Epidermal melanocyte (primary cell): Measurements from ENCODE around the gene KCNQ1.

Source experiments
- DNase-seq: peaks from one replicate; pipeline ENCODE4 v3.0.0; 2011; ENCODE audit warnings: low spot score; ENCODE audit not compliant: insufficient read length

Gene KCNQ1

DNA sequence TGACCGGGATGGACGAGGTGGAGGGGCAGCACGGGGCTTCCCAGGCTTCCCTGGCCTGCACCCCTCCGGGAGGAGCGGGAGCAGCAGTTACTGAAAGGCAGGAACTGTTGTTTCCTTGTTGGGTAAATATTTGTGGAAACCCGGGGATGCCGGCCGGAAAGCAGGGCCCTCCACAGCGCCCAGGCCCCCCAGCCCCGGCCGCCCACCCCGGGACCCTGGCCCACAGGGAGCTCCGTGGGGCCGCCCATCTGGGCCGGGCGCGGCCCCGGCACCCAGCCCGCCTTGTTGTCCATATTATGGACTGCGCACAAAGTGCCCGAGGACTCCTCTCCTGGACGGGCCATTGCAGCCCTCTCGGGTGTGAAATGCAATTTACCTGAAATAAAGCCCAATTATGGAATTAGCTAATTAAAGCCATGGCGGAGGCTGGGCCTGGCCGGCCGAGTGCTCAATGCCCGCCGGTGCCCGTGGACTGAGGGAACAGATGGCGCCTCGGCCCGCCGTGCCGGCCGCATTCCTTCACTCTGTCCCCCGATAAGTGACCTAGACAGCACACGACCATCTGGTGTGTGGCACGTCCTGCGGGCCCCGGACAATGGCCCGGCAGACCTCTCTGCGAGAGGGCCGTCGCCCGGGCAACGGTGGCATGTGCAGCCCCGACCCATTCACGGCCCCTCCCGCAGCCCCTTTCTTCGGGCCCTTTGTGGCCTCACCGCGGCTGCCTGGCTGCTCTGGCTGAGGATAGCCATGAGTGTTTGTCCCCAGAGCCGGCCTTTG, 405.4 kb downstream of the KCNQ1 start:
- no peak for DNase-seq

DNA sequence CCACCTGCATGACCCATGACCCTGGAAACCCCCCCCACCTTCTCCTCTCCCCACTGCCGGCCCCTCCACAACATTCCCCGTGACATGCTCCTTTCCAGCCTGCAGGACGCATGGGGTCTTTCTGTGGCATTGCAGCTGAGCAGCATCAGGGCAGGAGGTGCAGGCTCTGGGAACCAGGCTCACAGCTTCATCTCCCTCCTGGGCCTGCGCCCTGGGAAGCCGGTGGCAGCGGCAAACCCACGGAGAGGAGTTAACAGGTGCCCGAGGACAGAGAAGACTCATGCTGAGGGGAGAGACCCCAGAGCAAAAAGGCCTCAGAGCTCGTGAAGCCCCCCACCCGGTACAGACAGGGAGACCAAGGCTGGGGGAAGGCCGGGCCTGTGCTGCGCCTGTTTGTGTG, 408.6 kb downstream of the KCNQ1 start:
- DNase-seq: no peak

DNA sequence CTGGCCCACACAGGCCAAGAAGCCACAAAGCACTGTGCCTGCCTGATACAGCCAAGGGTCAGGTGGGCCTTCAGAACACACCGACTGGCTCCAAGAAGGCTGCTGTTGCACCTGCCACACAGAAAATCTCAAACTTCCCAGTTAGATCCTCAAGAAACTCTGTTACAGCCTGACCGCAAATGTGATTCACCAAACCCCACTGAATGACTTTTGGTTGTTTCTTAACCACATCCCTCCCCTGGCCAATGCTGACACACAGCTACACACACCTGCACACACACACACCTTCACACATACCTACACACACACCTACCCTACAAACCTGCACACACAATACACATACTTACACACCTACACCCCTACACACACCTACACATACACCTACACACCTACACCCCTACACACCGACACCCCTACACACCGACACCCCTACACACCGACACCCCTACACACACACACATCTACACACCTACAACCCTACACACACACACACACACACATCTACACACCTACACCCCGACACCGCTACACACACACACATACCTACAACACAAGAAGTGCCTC, 409.3 kb downstream of the KCNQ1 start:
- DNase-seq: no peak

DNA sequence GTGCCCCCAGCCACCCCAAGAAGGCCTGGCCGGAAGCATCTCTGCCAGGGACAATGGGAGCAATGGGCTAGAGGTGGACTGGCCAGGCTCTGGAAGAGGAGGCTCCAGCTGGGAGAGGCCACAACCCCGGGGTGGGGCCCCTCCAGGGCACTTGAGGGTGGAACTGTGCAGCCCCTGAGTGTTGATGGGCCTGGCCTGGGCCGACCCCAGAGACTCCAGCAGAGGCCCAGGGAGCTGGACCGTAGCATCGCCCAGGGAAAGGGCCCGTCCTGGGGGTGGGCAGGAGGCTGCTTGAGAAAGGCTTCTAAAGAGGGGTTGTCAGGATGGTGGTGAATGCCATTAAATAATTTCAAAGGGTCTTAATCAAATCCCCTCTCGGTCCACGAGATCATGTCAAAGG, 410.4 kb downstream of the KCNQ1 start:
- DNase-seq: no peak

DNA sequence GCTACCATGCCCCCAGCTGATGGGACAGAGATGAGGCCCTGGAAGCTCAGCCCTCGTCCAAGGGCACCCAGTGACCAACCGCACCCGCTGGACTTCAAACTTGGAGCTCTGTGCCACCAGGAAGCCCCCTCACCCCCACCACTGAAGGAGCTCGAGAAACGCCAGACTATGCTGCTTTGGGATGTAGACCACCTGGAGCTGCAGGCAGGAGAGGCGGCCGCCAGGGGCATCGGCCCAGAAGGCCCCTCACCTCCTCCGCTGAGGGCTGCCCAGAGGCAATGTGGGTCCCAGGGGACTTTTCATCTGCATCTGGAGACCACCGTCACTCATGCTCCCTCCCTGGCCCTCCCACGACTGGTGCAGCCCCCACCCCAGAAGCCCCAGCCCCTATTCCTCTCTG, 412.5 kb downstream of the KCNQ1 start:
- DNase-seq: no peak

DNA sequence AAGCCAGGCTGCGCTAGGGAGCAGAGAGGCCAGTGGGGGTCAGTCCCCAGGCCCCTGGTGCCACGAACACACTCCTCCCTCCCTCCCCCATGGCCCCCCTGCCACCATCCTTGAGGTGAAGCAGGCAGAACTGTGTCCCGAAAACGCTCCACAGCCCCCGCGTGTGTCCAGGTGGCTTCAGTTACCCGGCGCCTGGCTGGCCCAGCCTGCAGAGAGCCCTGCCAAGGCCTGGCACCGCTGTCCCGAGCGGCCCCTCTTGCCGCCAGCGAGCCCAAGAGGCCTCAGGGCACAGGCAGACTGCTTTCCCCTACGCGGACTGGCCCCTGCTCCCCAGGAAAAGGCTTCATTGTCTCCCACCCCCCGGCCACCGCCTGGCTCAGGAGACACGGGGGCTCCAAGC, 413.1 kb downstream of the KCNQ1 start:
- no peak for DNase-seq

DNA sequence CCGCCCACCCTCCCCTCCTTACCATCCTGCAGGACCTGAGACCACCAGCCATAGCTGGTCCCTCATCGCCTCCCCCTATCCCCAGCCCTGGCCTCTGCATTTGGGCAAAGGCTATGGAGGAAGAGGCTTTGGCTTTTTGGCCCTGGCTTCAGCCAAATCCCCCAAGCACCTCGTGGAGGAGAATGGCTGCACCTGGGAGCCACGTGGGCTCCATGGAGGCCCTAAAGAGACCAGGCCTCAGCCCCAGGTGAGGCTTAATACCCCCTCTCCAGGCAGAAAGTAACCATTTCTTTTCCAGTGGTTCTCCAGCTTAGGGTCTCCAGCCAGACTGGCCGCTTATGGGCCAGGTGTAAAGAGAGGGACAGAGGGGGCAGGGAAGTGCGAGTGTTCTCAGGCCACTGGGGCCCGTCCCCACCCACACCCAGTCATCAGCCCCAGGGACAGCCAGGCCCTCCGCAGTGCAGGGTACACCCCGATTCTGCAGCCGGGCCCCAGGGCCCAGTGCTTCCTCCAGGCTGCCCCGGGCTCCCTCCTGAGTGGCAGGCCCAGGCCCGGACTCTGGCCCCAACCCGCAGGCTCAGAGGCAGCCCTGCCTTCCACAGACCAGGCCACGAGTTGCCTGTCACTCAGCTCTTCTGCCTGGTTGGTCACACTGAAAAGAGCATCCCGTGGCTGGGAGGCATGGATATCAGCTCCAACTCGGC, 414.3 kb downstream of the KCNQ1 start:
- DNase-seq: no peak

DNA sequence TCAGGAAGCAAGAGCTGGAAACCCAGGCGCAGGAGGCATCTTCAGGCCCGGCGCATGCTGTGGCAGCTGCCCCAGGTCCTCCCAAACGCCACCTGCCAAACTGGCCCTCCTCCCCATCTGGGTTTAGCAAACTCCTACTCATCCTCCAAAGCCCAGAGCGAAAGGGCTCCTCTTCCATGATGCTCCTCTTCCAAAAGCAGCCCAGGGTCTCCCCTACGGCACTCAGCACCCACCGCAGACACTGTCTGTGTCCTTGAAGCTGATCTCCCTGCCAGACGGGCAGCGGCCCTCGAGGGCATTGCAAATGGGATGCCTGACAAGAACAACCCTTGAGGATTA, 414.9 kb downstream of the KCNQ1 start:
- DNase-seq: no peak

DNA sequence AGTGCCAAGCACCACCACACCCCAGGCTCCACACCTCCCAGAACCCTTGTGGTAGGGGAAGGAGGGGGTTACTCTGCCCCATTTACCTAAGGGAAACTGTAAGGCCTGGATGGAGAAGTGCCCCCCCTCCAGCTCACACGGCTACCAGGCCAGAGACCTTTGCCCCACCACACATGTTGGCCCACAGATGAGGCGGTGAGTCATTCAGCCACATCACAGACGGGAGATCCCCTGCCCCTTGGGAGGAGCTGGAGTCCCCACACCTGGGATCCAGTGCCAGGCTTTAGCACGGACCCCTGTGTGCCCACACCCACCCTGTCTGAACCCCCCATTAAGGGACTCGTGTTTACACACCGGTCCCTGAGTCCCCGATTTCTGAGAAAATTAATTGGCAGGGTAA, 415.8 kb downstream of the KCNQ1 start:
- no peak for DNase-seq

DNA sequence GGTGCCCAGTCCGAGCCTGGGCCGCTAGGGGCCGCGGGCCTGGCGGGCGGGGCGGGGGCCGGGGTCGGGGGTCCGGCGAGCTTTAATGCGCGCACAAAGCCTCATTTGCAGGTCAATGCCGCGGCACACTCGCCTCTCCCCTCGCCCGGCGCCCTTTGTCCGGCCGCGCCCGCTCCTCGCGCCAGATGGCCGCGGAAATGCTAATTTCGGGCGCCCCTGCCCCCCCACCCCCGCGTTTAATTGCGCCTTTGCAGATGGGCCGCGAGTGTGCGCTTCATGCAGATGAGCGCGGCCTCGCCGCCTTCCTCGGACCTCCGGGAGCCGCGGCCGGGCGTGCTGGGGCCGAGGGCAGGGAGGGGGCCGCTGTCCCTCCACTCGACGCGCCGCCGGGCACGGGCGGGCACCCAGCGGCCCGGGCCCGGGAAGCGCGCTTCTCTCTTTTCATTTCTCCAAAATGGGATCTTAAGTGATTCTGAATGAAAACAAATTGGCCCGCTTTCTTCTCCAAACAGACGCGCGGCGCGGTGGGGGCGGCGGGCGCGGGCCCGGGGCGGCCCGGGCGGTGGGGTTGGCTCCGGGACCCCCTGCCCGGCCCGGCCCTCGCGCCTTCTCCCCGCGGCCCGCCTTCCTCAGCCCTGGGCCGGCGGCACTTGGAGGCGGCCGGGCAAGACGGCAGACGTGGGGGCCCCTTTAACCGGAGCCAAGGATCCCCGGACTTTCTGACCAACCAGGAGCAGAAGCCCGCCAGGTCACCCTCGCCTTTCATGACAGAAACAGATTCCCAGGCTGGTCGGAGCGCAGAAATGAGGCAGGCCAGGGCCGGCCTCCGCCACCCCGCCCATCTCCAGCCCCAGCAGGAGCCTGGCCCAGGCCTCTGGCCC, 417.8 kb downstream of the KCNQ1 start:
- no peak for DNase-seq

DNA sequence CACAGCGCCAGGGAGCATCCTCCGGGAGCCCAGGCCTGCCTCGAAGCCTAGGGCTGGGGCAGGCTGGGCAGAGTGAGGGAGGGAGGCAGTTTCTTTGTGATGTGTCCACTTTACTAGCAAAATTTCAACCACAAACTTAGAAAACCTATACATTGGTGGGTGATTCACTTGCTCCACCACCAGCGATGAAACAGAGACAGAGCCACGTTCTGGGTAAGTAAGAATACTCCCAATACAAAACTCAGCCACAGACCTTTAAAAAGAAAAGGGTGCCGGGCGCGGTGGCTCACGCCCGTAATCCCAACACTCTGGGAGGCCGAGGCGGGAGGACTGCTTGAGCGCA, 418.4 kb downstream of the KCNQ1 start:
- DNase-seq: no peak

DNA sequence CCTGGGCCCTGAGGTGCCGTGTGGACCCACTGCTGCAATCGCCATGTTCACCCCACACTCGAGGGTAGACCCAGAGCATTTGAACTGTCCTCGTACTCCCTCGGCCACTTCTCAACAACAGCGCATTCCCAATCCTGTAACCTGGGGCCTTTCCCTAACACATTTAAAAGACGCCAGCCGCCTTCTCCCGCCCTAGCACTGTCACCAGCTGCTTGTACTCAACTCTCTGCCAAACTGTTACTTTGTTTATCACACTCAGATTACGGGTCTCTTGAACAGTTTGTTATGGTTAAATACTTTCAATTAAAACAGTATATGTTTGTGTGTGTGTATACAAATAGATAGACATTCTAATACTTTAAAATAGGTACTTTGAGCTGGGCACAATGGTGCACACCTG, 420.1 kb downstream of the KCNQ1 start:
- DNase-seq: no peak

DNA sequence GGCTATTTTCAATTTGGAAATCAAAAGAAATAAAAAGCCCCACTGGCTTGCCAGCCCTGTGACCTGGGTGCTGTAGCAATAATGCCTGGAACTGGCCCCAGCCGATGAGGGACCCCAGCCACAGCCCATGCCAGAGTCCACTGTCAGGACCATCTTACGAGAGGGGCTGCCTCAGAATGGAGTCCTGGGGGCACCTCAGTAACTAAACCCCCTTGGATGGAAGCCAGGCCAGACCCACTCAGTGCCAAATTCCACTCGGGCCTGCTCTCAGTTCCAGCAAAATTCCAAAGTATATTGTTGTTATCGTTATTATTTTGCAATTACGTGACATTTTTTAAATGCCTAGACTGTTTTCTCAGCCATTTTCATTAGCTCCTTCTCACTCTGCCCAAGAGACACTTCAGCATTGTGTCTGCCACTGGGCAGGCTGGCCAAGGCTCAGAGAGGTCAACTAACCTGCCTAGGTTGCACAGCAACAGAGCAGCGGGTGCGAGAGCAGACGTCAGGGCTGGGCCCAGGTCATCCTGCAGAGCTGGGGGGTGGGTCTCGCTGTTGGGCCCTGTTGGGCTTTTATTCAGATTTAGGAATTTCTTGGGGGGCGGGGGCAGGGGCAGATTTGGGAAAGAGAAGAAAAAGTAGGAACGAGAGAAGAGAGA, 421.2 kb downstream of the KCNQ1 start:
- DNase-seq: no peak

DNA sequence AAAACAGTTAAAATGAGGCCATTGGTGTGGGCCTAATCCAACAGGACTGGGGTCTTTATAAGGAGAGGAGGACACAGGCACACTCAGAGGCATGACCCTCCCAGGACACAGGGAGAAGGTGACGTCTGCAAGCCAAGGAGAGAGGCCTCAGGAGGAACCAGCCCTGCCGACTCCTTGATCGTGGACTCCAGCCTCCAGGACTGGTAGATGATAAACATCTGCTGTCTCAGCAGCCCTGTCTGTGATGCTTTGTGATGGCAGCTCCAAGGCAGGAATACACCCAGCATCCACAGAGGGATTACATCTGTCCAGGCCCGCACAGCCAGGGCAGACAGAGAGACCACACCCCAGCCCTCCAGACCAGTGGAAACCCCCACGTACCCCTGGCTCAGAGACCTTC, 422.3 kb downstream of the KCNQ1 start:
- DNase-seq: no peak

DNA sequence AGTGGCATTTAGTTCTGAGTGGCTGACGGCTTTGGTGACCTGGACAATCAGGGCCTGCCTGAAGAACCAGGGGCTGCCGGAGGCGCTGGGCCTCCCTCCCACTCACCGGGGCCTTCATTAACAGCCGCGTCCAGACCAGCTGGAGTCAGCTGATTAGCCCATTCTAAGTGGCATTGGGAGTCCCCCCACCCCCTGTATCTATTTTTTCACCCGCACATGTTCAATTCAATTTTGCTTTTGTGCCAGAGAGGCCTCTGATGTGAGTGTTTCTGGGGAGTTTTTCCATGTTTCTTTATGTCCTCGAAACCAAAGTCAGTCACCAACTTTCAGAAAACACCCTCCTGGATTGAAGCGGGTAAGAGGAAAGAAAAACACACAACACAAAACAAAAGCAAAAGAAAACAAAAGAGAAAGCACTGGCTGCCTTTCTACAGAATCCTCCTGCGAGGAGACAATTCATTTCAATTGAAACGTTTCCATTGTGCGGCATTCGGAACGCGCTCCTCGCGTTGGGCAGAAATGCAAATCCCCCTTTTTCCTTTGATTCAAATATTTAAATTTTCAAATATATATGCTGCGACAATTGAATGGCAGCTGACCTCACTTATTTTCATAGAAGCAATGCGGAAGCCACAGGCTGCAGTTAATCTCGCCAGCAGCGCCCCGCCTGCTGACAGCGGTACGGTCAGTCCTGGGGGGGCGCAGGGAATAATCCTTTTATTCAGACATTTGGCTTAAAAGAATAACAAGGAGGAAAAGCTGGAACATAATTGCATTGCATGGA, 423.1 kb downstream of the KCNQ1 start:
- DNase-seq: no peak

DNA sequence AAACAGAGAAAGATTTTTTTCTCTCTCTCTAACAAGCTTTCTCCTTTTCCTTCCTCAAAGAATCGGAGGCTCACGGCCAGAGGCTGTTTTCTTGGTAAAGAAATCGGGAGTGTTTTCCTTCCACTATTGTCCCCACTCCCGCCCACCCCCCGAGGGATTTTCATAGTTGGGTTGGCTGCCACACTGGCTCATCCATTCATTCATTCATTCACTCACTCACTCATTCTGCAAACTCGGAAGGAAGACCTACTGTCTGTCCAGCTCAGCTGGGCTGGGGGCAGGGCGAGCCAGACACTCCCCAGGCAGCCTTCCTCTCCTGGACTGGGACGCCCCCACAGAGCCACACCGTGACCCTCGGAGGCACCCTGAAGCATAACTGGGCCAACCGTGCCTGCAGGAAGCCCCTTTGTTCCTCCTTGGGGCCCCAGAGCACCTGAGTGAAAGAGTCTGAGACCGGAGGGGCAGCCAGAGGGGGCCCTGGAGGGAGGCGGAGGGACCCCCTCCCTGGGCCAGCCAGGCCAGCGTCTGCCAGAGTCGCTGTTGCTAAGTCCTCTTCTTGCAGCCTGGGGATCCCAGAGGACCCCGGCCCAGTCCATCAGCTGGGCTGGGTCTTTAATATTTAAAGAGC, 423.8 kb downstream of the KCNQ1 start:
- no peak for DNase-seq

DNA sequence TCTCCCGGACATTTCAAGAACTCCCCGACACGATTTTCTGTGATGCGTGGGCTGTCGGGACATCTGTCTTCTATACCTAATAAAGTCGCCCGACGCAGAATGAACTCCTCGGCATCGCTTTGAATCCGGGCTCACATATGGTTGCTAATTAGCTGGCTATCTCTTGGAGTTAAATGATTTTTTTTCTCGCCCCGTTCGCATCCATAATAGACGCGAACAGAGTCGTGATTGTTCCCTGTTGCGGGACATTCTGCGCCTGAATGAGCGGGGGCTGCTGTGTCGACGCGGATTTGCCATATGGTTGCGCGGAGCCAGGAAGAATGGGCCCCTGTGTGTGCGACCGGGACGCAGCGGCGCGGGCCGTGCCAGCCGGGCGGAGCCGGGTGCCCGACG, 424.3 kb downstream of the KCNQ1 start:
- DNase-seq: no peak

DNA sequence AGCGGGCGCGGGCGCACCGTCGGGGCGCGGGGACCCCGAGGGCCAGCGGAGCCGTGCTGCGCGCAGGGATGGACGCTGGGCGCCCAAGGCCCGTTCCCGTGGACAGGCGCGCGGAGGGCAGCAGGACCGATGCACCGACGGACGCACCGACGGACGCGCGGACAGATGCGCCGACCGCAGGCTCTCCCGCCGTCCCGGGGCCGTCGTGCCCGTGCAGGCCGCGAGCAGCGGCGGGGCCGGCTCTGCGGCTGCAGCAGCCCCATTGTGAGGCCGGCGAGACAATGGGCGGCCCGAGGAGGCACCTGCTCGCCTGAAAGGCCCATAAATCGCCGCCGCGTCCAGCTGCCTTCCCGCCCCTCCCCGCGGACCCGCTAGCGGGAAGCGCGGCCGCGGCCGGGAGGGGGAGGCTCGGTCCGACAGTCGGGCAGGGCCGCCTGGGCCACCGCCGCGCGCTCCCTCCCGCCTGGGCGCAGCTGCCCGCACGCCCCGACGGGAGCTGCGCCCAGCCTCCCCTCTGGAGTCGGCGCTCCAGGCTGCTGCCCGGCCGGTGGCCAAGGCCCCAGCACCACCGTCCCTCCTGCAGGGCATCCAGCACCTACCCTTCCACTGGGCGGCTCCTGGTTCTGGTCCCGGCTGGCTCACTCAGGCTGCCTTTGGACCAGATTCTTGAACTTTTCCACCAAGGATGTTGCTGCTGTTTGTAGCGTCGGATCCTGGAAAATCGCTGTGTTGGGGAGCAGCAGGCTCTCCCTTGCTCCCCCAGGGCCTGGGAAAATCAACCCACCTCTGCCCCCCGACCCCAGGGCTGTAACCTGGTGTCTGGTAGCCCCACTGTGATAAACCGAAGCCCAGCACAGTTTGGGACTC, 425.0 kb downstream of the KCNQ1 start:
- DNase-seq: no peak

DNA sequence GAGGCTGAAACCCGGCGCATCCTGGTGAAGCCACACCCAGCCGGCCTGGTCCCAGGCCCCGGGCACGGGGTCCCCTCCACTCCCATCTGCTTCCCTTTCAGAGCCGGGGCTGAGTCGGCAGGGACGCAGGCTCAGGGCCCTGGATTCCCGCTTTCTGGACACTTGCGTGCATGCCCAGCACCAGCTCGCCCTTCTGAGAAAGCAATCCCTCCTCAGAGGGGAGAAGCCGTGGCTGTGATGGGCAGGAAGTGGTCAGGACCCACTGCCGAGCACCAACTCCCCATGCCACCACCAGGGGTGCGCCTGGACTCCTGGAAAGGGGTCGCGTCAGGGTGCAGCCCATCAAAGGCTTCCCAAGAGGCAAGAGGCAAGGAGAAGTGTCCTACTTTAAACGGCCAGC, 425.7 kb downstream of the KCNQ1 start:
- DNase-seq: no peak
